HG03571 (cell line): ENCODE measurements around the gene CAST.

ENCODE experiments used
- ATAC-seq: cut with Tn5 transposase; IDR thresholded peaks from one replicate; pipeline ENCODE4 v1.9.1; 2021; ENCODE audit not compliant: unreplicated experiment

The CAST gene

GRCh38 chr5:96706433-96707111, 44.4 kb downstream of the CAST start:
- ATAC-seq: no peak

DNA sequence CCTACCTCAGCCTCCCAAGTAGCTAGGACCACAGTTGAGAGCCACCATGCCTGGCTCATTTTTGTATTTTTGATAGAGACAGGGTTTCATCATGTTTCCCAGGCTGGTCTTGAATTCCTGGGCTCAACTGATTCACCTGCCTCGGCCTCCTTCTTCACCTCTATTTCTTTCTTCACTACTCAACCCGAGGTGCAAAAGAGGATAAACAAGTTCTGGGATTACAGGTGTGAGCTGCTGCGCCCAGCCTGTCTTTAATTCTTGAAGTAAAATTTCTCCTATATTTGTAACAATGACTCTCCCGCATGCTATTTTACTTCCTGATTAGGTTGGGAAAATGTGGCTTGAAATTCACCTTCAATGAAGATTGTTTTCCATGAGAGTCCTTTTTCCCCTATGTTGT, 46.4 kb downstream of the CAST start:
- no peak for ATAC-seq

GRCh38 chr5:96709152-96709821, 47.1 kb downstream of the CAST start:
- no peak for ATAC-seq

DNA sequence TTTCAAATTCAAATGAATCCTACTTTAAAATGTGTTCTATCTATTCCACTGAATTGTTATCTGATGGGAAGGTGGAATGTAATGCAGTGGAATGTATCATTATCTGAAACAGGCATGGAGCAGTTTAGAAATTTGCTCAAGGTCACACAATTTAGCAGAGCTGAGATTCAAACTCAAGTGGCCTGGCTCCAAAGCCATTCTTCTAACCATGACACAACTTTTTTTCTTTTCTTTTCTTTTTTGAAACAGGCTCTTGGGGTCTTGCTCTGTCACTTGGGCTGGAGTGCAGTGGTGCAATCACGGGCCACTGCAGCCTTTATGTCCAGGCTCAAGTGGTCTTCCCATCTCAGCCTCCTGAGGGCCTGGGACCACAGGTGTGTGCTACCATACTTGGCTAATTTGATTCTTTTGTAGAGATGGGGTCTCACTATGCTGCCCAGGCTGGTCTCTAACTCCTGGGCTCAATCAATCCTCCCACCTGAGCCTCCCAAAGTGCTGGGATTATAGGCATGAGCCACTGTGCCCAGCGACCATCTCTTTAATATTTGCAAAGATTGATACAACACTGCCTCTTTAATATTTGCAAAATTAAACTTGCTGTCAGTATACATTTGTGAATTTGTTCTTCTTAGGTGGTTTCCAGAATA, 50.0 kb downstream of the CAST start:
- no peak for ATAC-seq

DNA sequence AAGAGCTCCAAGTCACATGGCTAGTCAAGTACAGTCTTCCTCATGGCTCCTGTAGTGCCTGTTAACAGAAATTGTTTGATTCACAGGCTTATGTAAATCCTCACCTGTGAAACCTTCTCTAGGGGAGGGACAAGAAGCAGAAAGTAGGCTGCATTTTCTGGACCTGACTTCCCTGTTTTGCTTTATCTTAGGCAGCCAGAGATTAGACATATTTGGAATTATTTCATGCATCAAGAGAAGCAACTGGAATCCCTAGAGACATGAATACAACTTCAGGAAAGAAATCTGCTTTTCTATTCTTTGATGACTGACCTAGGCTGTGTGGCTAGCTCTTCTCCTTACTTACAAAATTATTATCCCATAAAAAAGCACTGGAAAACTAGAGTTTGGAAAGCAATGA, 52.3 kb downstream of the CAST start:
- no peak for ATAC-seq

DNA sequence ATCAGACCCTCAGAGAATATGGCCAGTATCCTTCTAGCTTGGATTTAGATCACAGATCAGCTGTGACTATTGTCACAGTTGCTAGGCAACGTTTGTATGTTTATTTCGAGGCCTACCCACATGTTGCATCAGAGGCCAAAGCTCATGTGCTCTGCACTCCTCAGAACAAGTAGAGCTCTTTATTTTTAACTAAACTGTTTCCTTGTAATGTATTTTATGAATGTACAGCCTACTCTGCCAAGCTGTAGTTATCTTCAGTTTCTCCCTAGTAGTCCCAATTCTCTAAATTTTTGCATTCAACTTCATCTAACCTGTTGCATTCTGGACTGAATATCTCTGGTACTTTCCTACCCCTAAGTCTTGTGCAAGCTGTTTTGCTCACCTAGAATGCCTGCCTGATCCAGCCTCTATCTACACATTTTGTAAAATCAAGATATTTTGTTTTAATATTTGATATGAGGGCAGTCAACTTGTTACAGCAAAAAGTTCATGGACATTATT, 52.8 kb downstream of the CAST start:
- no peak for ATAC-seq

GRCh38 chr5:96716007-96716406, 53.8 kb downstream of the CAST start:
- ATAC-seq: no peak

GRCh38 chr5:96716716-96717115, 54.5 kb downstream of the CAST start:
- no peak for ATAC-seq

GRCh38 chr5:96717874-96718273, 55.7 kb downstream of the CAST start:
- no peak for ATAC-seq

- no peak for ATAC-seq
These were observed 56.5 kb downstream of the CAST start for GRCh38 chr5:96718635-96719077.

- no peak for ATAC-seq
These were observed 58.2 kb downstream of the CAST start for GRCh38 chr5:96720408-96720807.

DNA sequence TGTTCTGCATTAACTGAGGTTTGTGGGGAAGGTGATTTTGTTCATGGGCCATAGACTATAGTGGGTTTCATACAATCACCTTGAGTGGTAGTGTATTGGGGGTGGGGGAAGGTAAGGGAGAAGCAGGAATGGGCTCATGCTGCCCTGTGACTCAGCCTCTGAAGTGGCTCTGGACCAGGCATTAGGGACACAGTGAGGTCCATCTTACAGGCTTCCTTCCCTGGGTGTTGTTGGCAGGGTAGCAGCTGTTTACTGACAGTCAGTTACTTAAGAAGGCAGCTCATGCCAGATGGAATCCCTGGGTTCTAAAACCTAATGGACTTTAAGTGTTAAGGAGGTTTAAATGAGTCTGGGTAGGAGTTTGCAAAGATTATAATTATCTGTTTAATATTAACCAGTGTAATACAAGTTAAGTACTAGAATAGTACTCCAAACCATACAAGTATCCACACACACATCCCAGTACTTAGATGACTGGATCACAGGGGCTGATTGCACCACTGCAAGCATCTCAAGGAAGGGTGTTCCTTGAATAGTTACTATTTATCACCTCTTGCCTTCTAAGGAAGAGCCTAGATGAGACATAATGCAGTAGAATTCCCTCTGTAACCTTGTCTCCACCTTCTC, 59.3 kb downstream of the CAST start:
- ATAC-seq: no peak

DNA sequence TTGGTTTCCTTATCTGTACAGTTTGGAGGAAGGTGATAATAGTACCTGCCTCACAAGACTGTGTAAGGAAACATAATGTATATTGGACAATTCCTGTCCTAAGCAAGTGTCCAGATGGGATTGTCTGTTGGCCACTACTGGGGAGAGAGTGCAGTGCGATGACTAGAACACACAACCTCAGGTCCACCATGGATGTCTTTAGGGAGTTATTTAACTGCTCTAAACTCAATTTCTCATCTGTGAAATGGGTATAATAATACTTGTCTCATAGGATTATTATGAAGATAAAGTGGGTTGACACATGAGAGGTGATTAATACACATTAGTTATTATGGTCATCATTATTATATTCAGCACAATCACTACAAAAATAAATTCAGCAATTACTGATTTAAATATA, 63.1 kb downstream of the CAST start:
- no peak for ATAC-seq

- ATAC-seq: no peak
These were observed 64.6 kb downstream of the CAST start for GRCh38 chr5:96726802-96727201.

- ATAC-seq: no peak
These were observed 67.0 kb downstream of the CAST start for GRCh38 chr5:96729156-96729555.

DNA sequence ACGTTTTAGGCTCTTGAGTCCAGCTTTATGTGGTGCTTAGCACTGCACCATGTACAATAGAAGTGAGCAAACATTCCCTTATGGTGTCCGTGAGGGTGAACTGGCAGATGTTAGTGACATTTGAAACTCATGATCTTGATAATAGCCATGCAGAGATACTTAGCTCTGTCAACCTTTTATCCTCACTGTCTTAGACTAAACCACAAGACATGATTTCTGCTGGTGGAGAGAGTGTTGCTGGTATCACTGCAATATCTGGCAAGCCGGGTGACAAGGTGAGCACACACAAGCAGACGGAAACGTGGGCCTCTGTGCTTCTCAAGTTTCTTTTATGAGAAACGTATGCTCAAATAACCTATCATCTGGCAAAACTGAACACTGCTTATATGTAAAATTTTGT, 68.4 kb downstream of the CAST start:
- ATAC-seq: no peak

DNA sequence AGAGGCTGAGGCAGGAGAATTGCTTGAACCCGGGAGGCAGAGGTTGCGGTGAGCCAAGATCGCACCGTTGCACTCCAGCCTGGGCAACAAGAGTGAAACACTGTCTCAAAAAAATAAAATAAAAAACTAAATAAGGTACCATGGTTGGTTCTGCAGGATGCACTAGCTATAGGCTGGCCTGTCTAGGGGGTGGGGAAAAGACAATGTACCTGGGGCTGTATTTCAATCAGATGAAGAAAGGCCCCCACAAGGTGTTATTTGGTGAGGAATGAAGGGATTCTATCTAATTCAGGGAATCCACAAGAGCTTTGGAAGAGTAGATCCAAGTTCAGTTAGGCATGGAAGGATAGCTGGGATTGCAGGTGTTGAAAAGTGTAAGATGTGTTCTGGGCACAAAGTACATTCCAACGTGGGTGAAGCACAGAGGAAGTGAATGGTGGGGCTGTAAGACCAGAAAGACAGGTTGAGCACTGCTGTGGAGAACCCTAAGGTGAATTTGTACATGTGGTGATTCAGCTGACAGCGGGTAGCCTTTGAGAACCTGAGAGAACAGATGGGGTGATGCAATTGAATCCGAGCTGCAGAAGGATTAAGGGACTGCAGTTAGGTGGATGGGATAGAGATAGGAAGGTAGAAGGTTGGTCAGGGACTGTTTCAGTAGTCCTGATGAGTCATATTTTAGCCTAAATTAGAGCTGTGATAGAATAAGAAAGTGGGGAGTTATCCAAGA, 71.8 kb downstream of the CAST start:
- ATAC-seq: no peak

GRCh38 chr5:96734871-96735325, 72.7 kb downstream of the CAST start:
- no peak for ATAC-seq

DNA sequence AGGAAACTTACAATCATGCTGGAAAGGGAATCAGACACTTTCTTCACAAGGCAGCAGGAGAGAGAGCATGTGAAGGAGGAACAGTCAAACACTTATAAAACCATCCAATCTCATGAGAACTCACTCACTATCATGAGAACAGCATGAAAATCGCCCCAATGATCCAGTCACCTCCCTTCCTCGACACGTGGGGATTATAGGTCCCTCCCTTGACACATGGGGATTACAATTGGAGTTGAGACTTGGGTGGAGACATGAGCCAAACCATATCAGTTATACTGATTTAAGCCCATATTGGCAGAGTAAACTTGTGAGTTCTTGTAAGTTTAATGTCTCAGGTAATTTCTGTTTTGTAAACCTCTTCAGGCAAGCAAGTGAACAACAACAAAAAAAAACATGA, 74.8 kb downstream of the CAST start:
- no peak for ATAC-seq

DNA sequence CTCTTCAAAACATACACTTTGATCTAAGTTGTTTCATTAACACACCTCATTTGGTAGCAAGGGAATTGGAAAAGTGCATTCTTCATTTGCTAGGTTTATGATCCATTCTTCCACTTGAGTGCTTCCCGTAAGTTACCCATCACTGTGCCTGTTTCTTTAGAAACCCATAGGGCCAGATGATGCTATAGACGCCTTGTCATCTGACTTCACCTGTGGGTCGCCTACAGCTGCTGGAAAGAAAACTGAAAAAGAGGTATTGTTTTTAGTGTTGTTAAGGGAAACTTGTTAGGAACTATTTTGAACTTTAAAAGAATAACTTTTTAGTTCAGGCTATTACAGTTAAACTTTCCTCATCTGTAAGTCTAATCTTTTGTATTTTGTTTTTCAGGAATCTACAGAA, 78.9 kb downstream of the CAST start:
- no peak for ATAC-seq

GRCh38 chr5:96741891-96742309, 79.7 kb downstream of the CAST start:
- no peak for ATAC-seq
